Measurements from ENCODE around the gene DST.

GRCh38 chr6:56624728-56625069, 18.0 kb downstream of the DST start:
- TF ChIP-seq CTCF (IDR thresholded peaks at IDR 0.05; ENCODE audit: insufficient read depth, low read depth, low read length) = no peak
- no peak for TF ChIP-seq EZH2 (IDR thresholded peaks at IDR 0.05; ENCODE audit: insufficient read depth, low read length)

All from astrocyte (in vitro differentiated cells and primary cell).